Mesendoderm (in vitro differentiated cells): Measurements from ENCODE around the gene INCA1.

Source experiments
- DNase-seq: peaks from one replicate; pipeline ENCODE4 v3.0.0; 2013
- H2AK5ac ChIP-seq: 2 replicates; pipeline ENCODE4 v1.6.1; 2013; ENCODE audit warnings: low read length, inconsistent platforms
- H2BK120ac ChIP-seq: 2 replicates; pipeline ENCODE4 v1.6.1; 2013; ENCODE audit warnings: low read depth, mild to moderate bottlenecking, low read length, moderate library complexity, mixed read lengths
- H2BK15ac ChIP-seq: replicated peaks from 2 replicates; pipeline ENCODE4 v1.6.1; 2013; ENCODE audit warnings: low read depth, mild to moderate bottlenecking, moderate library complexity
- H2BK5ac ChIP-seq: 2 replicates; pipeline ENCODE4 v1.6.1; 2013; ENCODE audit warnings: low read length, inconsistent platforms
- H3K18ac ChIP-seq: 2 replicates; pipeline ENCODE4 v1.6.1; 2013; ENCODE audit warnings: mild to moderate bottlenecking, low read length, mixed read lengths
- H3K23ac ChIP-seq: one replicate; pipeline ENCODE4 v1.6.1; 2013; ENCODE audit warnings: low read length
- H3K27ac ChIP-seq: 2 replicates; pipeline ENCODE4 v1.5.1; 2013; ENCODE audit warnings: low read depth, mild to moderate bottlenecking, inconsistent platforms, low read length, moderate library complexity
- H3K27me3 ChIP-seq: 2 replicates; pipeline ENCODE4 v1.6.1; 2013; ENCODE audit warnings: low read length, control low read depth, mild to moderate bottlenecking, inconsistent platforms; ENCODE audit not compliant: insufficient read depth, poor library complexity
- H3K36me3 ChIP-seq: 2 replicates; pipeline ENCODE4 v1.6.1; 2013; ENCODE audit warnings: low read length, inconsistent platforms; ENCODE audit not compliant: control insufficient read depth, insufficient read depth
- H3K4ac ChIP-seq: one replicate; pipeline ENCODE4 v1.6.1; 2013; ENCODE audit warnings: low read depth, mild to moderate bottlenecking, low read length, moderate library complexity
- H3K4me1 ChIP-seq: 2 replicates; pipeline ENCODE4 v1.6.1; 2013; ENCODE audit warnings: low read depth, low read length, inconsistent platforms; ENCODE audit not compliant: control insufficient read depth
- H3K4me2 ChIP-seq: 2 replicates; pipeline ENCODE4 v1.6.1; 2013; ENCODE audit warnings: low read length
- H3K4me3 ChIP-seq: 2 replicates; pipeline ENCODE4 v1.5.1; 2013; ENCODE audit warnings: mild to moderate bottlenecking, low read length
- H3K56ac ChIP-seq: one replicate; pipeline ENCODE4 v1.6.1; 2013; ENCODE audit warnings: low read length
- H3K79me1 ChIP-seq: 2 replicates; pipeline ENCODE4 v1.6.1; 2013; ENCODE audit warnings: low read length, inconsistent platforms
- H3K79me2 ChIP-seq: 2 replicates; pipeline ENCODE4 v1.6.1; 2013; ENCODE audit warnings: mild to moderate bottlenecking, low read length; ENCODE audit not compliant: control insufficient read depth, insufficient read depth
- H3K9ac ChIP-seq: 2 replicates; pipeline ENCODE4 v1.6.1; 2013; ENCODE audit warnings: low read length, inconsistent platforms
- H4K5ac ChIP-seq: one replicate; pipeline ENCODE4 v1.6.1; 2013; ENCODE audit warnings: low read length
- H4K8ac ChIP-seq: one replicate; pipeline ENCODE4 v1.6.1; 2013; ENCODE audit warnings: low read depth, mild to moderate bottlenecking, control low read depth, low read length, moderate library complexity
- WGBS: extraction: QIAGEN DNeasy Blood & Tissue Kit; methylation state at CpG from one replicate; pipeline ENCODE4 v1.1.7; 2013; ENCODE audit warnings: low lambda C conversion rate, missing lambda C conversion rate; ENCODE audit not compliant: insufficient coverage; ENCODE audit errors: extremely low coverage; 5-methylcytosine and 5-hydroxymethylcytosine counted together

Gene INCA1

DNA sequence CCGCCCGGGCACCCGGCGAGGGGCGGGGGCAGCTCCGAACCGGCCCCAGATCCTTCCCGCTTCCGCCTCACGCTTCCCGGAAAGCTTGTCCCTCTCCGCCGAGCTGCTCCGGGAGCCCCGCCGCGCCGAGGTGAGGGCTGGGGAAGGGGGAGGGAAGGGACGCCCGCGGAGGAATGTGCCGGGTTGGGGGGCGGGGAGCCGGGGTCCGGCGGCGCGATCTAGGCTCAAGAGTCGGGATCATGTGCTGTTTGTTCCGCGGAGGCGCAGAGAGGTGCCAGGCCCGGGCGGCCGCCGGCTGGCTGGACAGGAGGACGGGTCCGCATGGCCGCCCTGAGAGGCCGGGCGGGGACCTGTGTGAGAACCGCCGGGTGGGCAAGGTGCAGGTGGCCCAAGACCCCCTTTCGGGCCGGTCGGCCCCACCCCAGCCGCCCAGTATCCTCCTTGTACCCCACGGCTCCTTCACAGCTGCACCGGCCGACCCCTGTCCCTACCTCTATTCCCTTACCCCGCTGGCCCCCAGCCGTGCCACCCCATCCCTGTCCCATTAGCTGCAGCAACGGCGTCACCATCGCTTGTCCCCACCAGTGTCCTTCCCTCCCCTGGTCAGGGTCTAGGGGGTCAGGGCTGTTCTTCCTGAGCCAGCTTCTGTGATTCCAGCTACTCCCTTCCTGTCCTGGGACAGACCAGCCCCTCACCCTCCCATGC is 857 bp upstream of the INCA1 start:
- Histone ChIP-seq H3K56ac (peak overlapping the region; percentile 99), H3K79me1 (peaks cover 17% of the 10 kb centered on the region), H3K79me2 (peaks cover 21% of the 10 kb centered on the region), H3K9ac (peak overlapping the region; percentile 97), H3K27ac (peak overlapping the region; percentile 58), H2BK5ac (no peak overlapping the region), H3K36me3 (peaks cover 13% of the 10 kb centered on the region), H4K5ac (no peak overlapping the region), H3K4me3 (peak overlapping the region; percentile 91), H4K8ac (no peak overlapping the region), H3K18ac (peak overlapping the region; percentile 94), H3K4me1 (peaks cover 4% of the 10 kb centered on the region), H3K4ac (peak overlapping the region; percentile 20), H2BK120ac (peak overlapping the region; percentile 1), H3K23ac (peak overlapping the region; percentile 100), H2BK15ac (no peak overlapping the region), H3K27me3 (no peaks in the 10 kb centered on the region), H2AK5ac (no peak overlapping the region), H3K4me2 (peak overlapping the region; percentile 100)
- peak; percentile 61 for DNase-seq
- WGBS: no CpG with 5 or more reads among the region's 55 CpGs

DNA sequence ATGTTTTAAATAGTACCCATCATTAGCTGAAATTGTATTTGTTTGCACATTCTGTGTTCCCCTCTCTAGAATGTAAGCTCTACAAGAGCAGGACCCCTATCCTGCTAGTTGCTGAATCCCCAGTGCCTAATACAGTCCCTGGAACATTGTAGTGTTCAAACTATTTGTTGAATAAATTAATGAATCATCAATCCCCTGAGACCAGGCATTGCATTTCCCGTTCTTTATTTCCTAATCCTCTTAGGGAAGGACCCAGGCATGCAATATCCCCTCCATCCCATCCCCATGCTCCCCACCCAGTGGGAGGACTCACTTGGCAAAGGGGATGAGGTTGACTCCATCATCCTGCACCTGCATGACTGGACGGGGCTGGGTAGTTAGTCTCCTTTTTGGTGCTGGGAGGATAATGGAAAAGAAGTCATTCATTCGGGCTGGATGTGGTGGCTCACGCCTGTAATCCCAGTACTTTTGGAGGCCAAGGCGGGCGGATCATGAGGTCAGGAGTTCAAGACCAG is 3.2 kb downstream of the INCA1 start:
- Histone ChIP-seq H3K23ac (no peak overlapping the region), H3K79me2 (peaks cover 10% of the 10 kb centered on the region), H3K27ac (no peak overlapping the region), H2BK15ac (no peak overlapping the region), H3K56ac (no peak overlapping the region), H3K18ac (no peak overlapping the region), H3K4me1 (peaks cover 3% of the 10 kb centered on the region), H3K36me3 (no peaks in the 10 kb centered on the region), H4K5ac (no peak overlapping the region), H2AK5ac (no peak overlapping the region), H3K9ac (no peak overlapping the region), H4K8ac (no peak overlapping the region), H3K4me3 (no peak overlapping the region), H2BK5ac (no peak overlapping the region), H3K4ac (no peak overlapping the region), H3K27me3 (no peaks in the 10 kb centered on the region), H3K79me1 (peaks cover 5% of the 10 kb centered on the region), H2BK120ac (no peak overlapping the region), H3K4me2 (no peak overlapping the region)
- no peak for DNase-seq
- no CpG with 5 or more reads among the region's 6 CpGs for WGBS

DNA sequence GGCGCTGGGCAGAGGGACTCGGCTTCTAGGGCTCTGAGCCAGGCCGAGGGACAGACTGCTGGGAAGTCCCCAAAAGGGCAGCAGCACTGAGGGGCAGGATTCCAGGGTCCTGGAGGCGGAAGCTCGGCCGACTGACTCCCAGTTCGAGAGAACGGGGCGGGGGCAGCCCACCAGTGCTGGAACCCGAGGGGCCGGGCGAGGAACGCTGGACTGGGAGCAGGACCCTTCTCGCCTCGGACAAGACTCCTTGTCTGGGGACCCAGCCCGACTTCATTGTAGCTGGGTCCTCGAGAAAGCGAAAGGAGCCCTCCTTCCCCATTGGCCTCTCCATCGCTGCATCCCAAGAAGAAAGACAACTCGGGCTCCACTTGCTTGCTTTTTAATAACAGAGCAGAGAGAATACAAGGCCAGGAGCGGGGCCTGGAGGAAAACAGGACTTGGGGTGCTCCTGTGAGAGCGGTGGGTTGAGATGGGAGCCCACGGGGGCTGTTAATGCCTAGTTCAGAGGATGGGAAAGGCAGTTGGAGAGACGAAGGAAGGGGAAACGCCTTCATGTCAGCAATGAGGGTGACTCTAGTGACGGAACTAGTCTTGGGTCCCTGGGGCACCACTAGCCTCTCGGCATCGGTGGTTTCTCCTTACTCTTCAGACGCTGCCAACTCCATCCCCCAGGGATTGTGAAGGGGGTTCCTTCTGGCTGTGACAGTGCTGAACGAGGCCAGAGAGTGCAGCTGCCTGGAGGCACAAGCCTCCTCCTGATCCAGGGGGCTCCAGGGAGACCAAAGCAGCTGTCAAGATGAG is 9.4 kb downstream of the INCA1 start:
- Histone ChIP-seq H3K27ac (no peak overlapping the region), H3K4me2 (peak overlapping the region; percentile 95), H4K5ac (no peak overlapping the region), H3K18ac (peak overlapping the region; percentile 13), H4K8ac (no peak overlapping the region), H3K23ac (peak overlapping the region; percentile 32), H3K36me3 (no peaks in the 10 kb centered on the region), H3K4ac (no peak overlapping the region), H3K79me1 (no peaks in the 10 kb centered on the region), H2BK120ac (no peak overlapping the region), H3K4me3 (peak overlapping the region; percentile 43), H2BK5ac (no peak overlapping the region), H3K9ac (peak overlapping the region; percentile 79), H3K27me3 (no peaks in the 10 kb centered on the region), H3K4me1 (peaks cover 6% of the 10 kb centered on the region), H3K79me2 (no peaks in the 10 kb centered on the region), H2BK15ac (no peak overlapping the region), H3K56ac (peak overlapping the region; percentile 88), H2AK5ac (no peak overlapping the region)
- no CpG with 5 or more reads among the region's 30 CpGs for WGBS
- peak; percentile 11 for DNase-seq

DNA sequence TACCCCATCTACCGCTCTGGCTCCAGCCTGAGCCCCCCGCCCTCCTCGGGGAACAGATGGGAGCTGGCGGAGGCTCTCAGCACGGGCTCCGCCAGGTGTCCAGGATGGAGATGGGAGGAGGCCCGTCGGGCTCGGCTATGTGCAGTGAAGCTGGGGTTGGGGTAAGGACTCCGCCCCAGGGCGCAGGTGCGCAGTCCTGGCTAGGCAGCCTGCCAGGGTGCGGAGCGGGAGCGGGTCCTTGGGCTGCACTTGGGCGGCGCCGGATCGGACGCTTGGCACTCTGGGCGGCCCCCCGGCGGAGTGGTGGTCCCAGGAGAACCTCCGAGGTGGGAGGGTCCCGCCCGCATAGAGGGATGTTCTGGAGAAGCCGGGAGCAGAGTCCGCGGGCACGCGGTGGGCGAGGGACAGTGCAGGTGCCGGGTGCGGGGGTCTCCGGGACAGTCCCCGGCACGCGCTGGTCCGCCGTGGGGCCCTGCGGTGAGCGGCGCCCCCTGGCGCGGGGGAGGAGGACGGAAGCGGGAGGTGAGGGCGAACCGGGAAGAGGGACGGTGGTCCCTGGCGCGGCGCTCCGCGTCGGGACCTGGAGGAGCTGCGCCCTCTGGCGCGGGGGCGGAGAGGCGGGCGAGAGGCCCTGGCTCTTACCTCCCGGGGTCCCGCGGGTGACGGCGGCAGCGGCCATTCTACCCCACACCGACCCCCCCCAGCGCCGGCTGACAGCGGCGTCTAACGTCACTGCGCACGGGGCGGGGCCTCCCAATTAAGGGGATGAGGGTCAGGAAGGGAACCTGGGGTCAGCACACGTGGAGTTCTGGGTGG is 10.2 kb downstream of the INCA1 start, which contains the start of gene CAMTA2:
TSS of gene CAMTA2 (minus strand) at position 725 of the 816 bp plus-strand sequence. CDS start 1,453 bp downstream, outside the sequence.
- H3K79me1 ChIP-seq: no peaks in the 10 kb centered on the region
- no peaks in the 10 kb centered on the region for H3K36me3 ChIP-seq
- H3K4me2 ChIP-seq: peak within 1 kb of the TSS; percentile 95
- H3K56ac ChIP-seq: peak within 1 kb of the TSS; percentile 88
- WGBS: no CpG with 5 or more reads among the region's 78 CpGs
- no peak within 1 kb of the TSS for H4K5ac ChIP-seq
- no peak within 1 kb of the TSS for H2BK5ac ChIP-seq
- no peaks in the 10 kb centered on the region for H3K27me3 ChIP-seq
- H3K9ac ChIP-seq: peak within 1 kb of the TSS; percentile 79
- peak within 1 kb of the TSS; percentile 51 for H3K4me3 ChIP-seq
- no peaks in the 10 kb centered on the region for H3K79me2 ChIP-seq
- H2BK120ac ChIP-seq: no peak within 1 kb of the TSS
- no peak within 1 kb of the TSS for H4K8ac ChIP-seq
- no peak within 1 kb of the TSS for H3K27ac ChIP-seq
- H3K18ac ChIP-seq: peak within 1 kb of the TSS; percentile 13
- peak; percentile 71 for DNase-seq
- no peak within 1 kb of the TSS for H2BK15ac ChIP-seq
- peaks cover 6% of the 10 kb centered on the region for H3K4me1 ChIP-seq
- H3K4ac ChIP-seq: no peak within 1 kb of the TSS
- peak within 1 kb of the TSS; percentile 32 for H3K23ac ChIP-seq
- no peak within 1 kb of the TSS for H2AK5ac ChIP-seq

DNA sequence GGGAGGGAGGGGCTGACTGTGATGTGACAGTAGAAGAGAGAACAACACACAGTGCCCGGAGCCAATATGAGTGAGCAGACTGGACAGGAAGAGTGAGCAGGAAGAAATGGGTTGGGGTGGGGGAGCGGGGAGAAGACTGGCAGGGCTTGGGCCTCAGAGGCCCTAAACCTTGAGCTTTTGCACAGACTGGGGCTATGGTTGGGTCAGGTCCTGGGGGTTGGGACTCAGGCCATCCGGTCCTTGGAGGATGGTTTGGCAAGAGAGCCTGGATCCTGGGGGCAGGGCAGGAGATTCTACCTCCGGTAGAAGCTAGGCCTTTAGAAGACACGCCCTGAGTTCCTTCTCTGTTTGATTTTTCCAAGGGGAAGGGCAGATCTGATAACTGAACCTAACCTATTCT is 10.9 kb downstream of the INCA1 start:
- Histone ChIP-seq H3K27me3 (no peaks in the 10 kb centered on the region), H3K9ac (no peak overlapping the region), H3K27ac (no peak overlapping the region), H2BK120ac (no peak overlapping the region), H3K4ac (no peak overlapping the region), H3K23ac (no peak overlapping the region), H3K4me2 (no peak overlapping the region), H2AK5ac (no peak overlapping the region), H3K4me3 (no peak overlapping the region), H2BK5ac (no peak overlapping the region), H2BK15ac (no peak overlapping the region), H3K18ac (no peak overlapping the region), H4K8ac (no peak overlapping the region), H3K4me1 (peaks cover 6% of the 10 kb centered on the region), H3K79me1 (no peaks in the 10 kb centered on the region), H3K56ac (peak overlapping the region; percentile 79), H3K79me2 (no peaks in the 10 kb centered on the region), H4K5ac (no peak overlapping the region), H3K36me3 (no peaks in the 10 kb centered on the region)
- no peak for DNase-seq
- no CpG with 5 or more reads among the region's 5 CpGs for WGBS
